Body of pancreas (tissue), 4 donors: Measurements from ENCODE around the gene TRIM52. TPM values are rescaled to one million over a fixed set of nuclear protein-coding genes. Genes with fewer than 3 reads are reported as not detected.
A peak's percentile ranks its signal among the peaks of the same experiment; 100 is the strongest.

Experiments used
- ATAC-seq: fragments of 150-250 bp; one replicate; pipeline ENCODE4 v1.9.1; 2016
- DNase-seq, 4 donors: peaks; one replicate each; pipeline ENCODE4 v3.0.0-alpha.2; 2019
- H3K27ac ChIP-seq, 4 donors: fragments of 200-600 bp; sonication (generic); 1 replicate in 3 of 4; 2 replicates in 1 of 4; pipeline versions ENCODE4 v1.5.1 to v1.6.1; 2016 to 2019; ENCODE audit warnings: mild to moderate bottlenecking in 1 of 4, mixed read lengths in 1 of 4, moderate library complexity in 1 of 4
- H3K27me3 ChIP-seq, 2 donors: fragments of 200-600 bp; sonication (generic); one replicate each; pipeline ENCODE4 v1.6.0; 2016; ENCODE audit warnings: mild to moderate bottlenecking in 1 of 2
- H3K36me3 ChIP-seq, 2 donors: fragments of 200-600 bp; sonication (generic); replicated peaks in 1 of 2; 2 replicates each; pipeline ENCODE4 v1.5.1; 2016; ENCODE audit warnings: low read depth in 2 of 2; ENCODE audit not compliant: insufficient read depth in 1 of 2
- H3K4me1 ChIP-seq: fragments of 200-600 bp; sonication (generic); one replicate; pipeline ENCODE4 v1.6.0; 2016
- H3K4me3 ChIP-seq, 2 donors: fragments of 200-600 bp; sonication (generic); 1 replicate in 1 of 2; 2 replicates in 1 of 2; pipeline ENCODE4 v1.5.1; 2016 to 2019
- H3K9me3 ChIP-seq, 3 donors: fragments of 200-600 bp; sonication (generic); 1 replicate in 2 of 3; 2 replicates in 1 of 3; pipeline ENCODE4 v1.5.1; 2016
- CTCF ChIP-seq, 7 experiments: fragments of 450-650 bp in 4 of 7; fragments of 200-600 bp in 3 of 7; sonication (generic) in 3 of 7; IDR thresholded peaks; one replicate each; pipeline ENCODE4 v1.5.1; 2016 to 2019; ENCODE audit warnings: antibody characterized with exemption in 7 of 7
- POLR2A ChIP-seq, 3 donors: fragments of 450-650 bp; IDR thresholded peaks; one replicate each; pipeline ENCODE4 v1.6.1; 2016; ENCODE audit warnings: antibody characterized with exemption in 3 of 3, mild to moderate bottlenecking in 2 of 3
- WGBS, 2 donors: methylation state at CpG; one replicate each; pipeline ENCODE4 v1.1.5; 2017; 5-methylcytosine and 5-hydroxymethylcytosine counted together
- intact Hi-C: fragments of 100-400 bp; cut with DNase I; formaldehyde crosslinking; loops from one replicate; pipeline ENCODE4 v1.15.1; 2023
- total RNA-seq, 2 donors: library from RNA; depleted of rRNA; stranded (reverse); fragments of >200 nt; gene quantifications; one replicate each; pipeline ENCODE4 v1.1.0, GENCODE V29; 2016

Gene TRIM52
- total RNA-seq, 2 donors from 2014 or later = 16.9 to 26.0 TPM

DNA sequence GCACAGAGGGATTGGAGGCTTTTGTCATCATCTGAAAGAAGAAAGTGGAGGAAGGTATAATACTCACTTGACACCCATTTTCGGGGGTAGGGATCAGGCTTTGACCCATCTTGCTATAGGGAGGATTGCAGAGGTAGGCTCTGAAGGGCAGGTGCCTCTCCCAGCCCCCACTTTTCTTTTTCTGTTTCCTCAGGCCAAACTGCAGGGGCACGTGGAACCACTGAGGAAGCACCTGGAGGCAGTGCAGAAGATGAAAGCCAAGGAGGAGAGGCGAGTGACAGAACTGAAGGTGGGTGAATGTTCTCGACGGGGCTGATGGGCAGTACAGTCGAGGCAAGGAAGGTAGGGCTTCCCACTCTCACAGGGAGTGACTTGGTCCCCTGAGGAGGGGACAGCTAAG lies 30.4 kb downstream of the TRIM52 start:
- H3K4me1 ChIP-seq = peaks cover 3% of the 10 kb centered on the region
- intact Hi-C loops = no loop called here
- 88 to 90% methylated on average over 6 of the region's 6 CpGs for WGBS, 2 donors
- no peak overlapping the region for H3K4me3 ChIP-seq
- DNase-seq (no peak), ATAC-seq (no peak)
- H3K27me3 ChIP-seq = no peaks in the 10 kb centered on the region
- H3K9me3 ChIP-seq = no peaks in the 10 kb centered on the region
- peaks cover 0 to 6% of the 10 kb centered on the region in 2 donors for H3K36me3 ChIP-seq
- TF ChIP-seq POLR2A (IDR thresholded peaks at IDR 0.05) (no peak), CTCF (IDR thresholded peaks at IDR 0.05) (no peak)
- H3K27ac ChIP-seq = no peak overlapping the region

GRCh38 chr5:181229996-181230395 lies 30.9 kb downstream of the TRIM52 start:
- Histone ChIP-seq H3K27ac (no peak overlapping the region), H3K4me1 (peaks cover 9% of the 10 kb centered on the region), H3K27me3 (no peaks in the 10 kb centered on the region), H3K9me3 (no peaks in the 10 kb centered on the region), H3K4me3 (no peak overlapping the region), H3K36me3 (peaks cover 0 to 6% of the 10 kb centered on the region in 2 donors)
- no peak for DNase-seq
- TF ChIP-seq POLR2A (IDR thresholded peaks at IDR 0.05) = no peak
- TF ChIP-seq CTCF (IDR thresholded peaks at IDR 0.05) = no peak
- ATAC-seq = no peak
- WGBS, 2 donors = 93 to 94% methylated on average over 13 of the region's 13 CpGs
- intact Hi-C loops = no loop called here

GRCh38 chr5:181224390-181225229 lies 36.3 kb downstream of the TRIM52 start:
- Histone ChIP-seq H3K27ac (peak overlapping the region in 3 of 4 donors; percentile 95 to 97 (median 97)), H3K4me1 (peaks cover 30% of the 10 kb centered on the region), H3K9me3 (no peaks in the 10 kb centered on the region), H3K36me3 (no peaks in the 10 kb centered on the region), H3K4me3 (peak overlapping the region in 1 of 2 donors; percentile 89), H3K27me3 (no peaks in the 10 kb centered on the region)
- DNase-seq (no peak), ATAC-seq (no peak)
- TF ChIP-seq POLR2A (IDR thresholded peaks at IDR 0.05) (no peak), CTCF (IDR thresholded peaks at IDR 0.05) (no peak)
- intact Hi-C loops = no loop called here
- WGBS, 2 donors = 68 to 69% methylated on average over 18 to 21 of the region's 22 CpGs

DNA sequence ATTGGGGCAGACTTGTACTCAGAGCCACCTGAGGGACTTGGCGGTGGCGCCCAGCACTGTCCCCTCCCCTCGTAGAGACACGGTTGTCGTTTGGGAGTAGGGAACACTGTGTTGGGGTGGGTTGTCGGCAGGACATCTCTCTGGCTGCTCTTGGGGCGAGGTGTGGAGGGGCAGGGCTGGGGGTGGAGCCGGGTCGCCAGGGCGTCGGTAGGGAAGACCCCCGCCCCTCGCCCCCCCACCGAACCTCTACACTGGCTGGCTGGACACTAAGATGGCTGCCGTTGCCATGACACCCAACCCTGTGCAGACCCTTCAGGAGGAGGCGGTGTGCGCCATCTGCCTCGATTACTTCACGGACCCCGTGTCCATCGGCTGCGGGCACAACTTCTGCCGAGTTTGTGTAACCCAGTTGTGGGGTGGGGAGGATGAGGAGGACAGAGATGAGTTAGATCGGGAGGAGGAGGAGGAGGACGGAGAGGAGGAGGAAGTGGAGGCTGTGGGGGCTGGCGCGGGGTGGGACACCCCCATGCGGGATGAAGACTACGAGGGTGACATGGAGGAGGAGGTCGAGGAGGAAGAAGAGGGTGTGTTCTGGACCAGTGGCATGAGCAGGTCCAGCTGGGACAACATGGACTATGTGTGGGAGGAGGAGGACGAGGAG lies 37.1 kb downstream of the TRIM52 start:
- no peaks in the 10 kb centered on the region for H3K36me3 ChIP-seq
- no peaks in the 10 kb centered on the region for H3K9me3 ChIP-seq
- TF ChIP-seq CTCF (IDR thresholded peaks at IDR 0.05) = no peak
- no peak for TF ChIP-seq POLR2A (IDR thresholded peaks at IDR 0.05)
- H3K4me3 ChIP-seq = peak overlapping the region; percentile 89 to 92
- H3K4me1 ChIP-seq = peaks cover 30% of the 10 kb centered on the region
- ATAC-seq (no peak), DNase-seq (peak in 3 of 4 donors; percentile 41 to 49 (median 49))
- intact Hi-C loops = no loop called here
- peak overlapping the region; percentile 91 to 97 (median 96) for H3K27ac ChIP-seq
- H3K27me3 ChIP-seq = no peaks in the 10 kb centered on the region
- 1 to 2% methylated on average over 28 to 31 of the region's 31 CpGs for WGBS, 2 donors
